GM19395 (cell line): Measurements from ENCODE around the gene C11orf91.
"Not testable (repeated sequence)": the region's sequence is repeated elsewhere in the genome, so short reads cannot be mapped to it uniquely, and the experiment has no call there.

Experiments
- ATAC-seq: cut with Tn5 transposase; IDR thresholded peaks from one replicate; pipeline ENCODE4 v1.9.1; 2021; ENCODE audit warnings: mild to moderate bottlenecking, moderate library complexity; ENCODE audit not compliant: unreplicated experiment

Gene C11orf91

GRCh38 chr11:33698921-33699320 lies 1.7 kb downstream of the C11orf91 start:
- no peak for ATAC-seq

GRCh38 chr11:33697997-33698396 lies 2.6 kb downstream of the C11orf91 start:
- no peak for ATAC-seq

- ATAC-seq = no peak
Measured at GRCh38 chr11:33696931-33697638, 3.5 kb downstream of the C11orf91 start.

- ATAC-seq = no peak
Measured at GRCh38 chr11:33696411-33696810, 4.2 kb downstream of the C11orf91 start.

GRCh38 chr11:33695051-33695566 lies 5.5 kb downstream of the C11orf91 start:
- ATAC-seq = no peak

GRCh38 chr11:33694346-33695050 lies 6.1 kb downstream of the C11orf91 start:
- ATAC-seq = no peak

GRCh38 chr11:33692541-33692940 lies 8.1 kb downstream of the C11orf91 start:
- ATAC-seq = no peak

GRCh38 chr11:33692013-33692504 lies 8.6 kb downstream of the C11orf91 start:
- no peak for ATAC-seq

GRCh38 chr11:33691066-33691864 lies 9.4 kb downstream of the C11orf91 start:
- ATAC-seq = no peak

- no peak for ATAC-seq
Measured at GRCh38 chr11:33690290-33691065, 10.1 kb downstream of the C11orf91 start.

- ATAC-seq = no peak
Measured at GRCh38 chr11:33689501-33689900, 11.1 kb downstream of the C11orf91 start.

- ATAC-seq = no peak
Measured at GRCh38 chr11:33689085-33689484, 11.5 kb downstream of the C11orf91 start.

GRCh38 chr11:33687733-33688479 lies 12.7 kb downstream of the C11orf91 start:
- ATAC-seq = peak; percentile 54

GRCh38 chr11:33685082-33685481 lies 15.5 kb downstream of the C11orf91 start:
- ATAC-seq = no peak

- no peak for ATAC-seq
Measured at GRCh38 chr11:33684003-33684706, 16.5 kb downstream of the C11orf91 start.

GRCh38 chr11:33682446-33682845 lies 18.2 kb downstream of the C11orf91 start:
- no peak for ATAC-seq

GRCh38 chr11:33682019-33682418 lies 18.6 kb downstream of the C11orf91 start:
- no peak for ATAC-seq

- ATAC-seq = not testable (repeated sequence)
Measured at GRCh38 chr11:33678616-33679015, 22.0 kb downstream of the C11orf91 start.
